HCT116 (cell line): ENCODE measurements around the gene UVRAG. TPM values are rescaled to one million over a fixed set of nuclear protein-coding genes. Genes with fewer than 3 reads are reported as not detected.

Experiments
- ATAC-seq: fragments of 200-7000 bp; cut with Tn5 transposase; 2 replicates; pipeline ENCODE4 v1.9.1; 2020; ENCODE audit warnings: mild to moderate bottlenecking, moderate library complexity
- BruUV-seq: library from RNA; stranded (reverse); fragments of 400-500 nt; replicated peaks from 2 replicates; lab custom pipeline; 2021; lab: Mats Ljungman, UMichigan
- CTCF ChIA-PET: fragments of 300-600 bp; sonication (Branson Sonifier 250); formaldehyde crosslinking; loops from one replicate; lab custom pipeline; 2021; ENCODE audit warnings: antibody characterized with exemption; lab: Charles Lee
- POLR2A ChIA-PET: fragments of 300-600, 350-600 bp; sonication (Branson Sonifier 250); formaldehyde crosslinking; loops from one replicate; lab custom pipeline; 2021; ENCODE audit warnings: antibody characterized with exemption; lab: Charles Lee
- RAD21 ChIA-PET, 2 experiments: fragments of 300-600 bp; sonication (Branson Sonifier 250); formaldehyde crosslinking; loops; one replicate each; lab custom pipeline; 2023; ENCODE audit warnings: low total read pairs in 2 of 2; ENCODE audit not compliant: uncharacterized antibody in 2 of 2, unreplicated experiment in 2 of 2, low non-redundant PET in 1 of 2; lab: Charles Lee
- DNase-seq: peaks from one replicate; pipeline ENCODE4 v3.0.0-alpha.2; 2010; ENCODE audit warnings: low read depth, low spot score
- H2AFZ ChIP-seq: fragments of 200-600 bp; shearing (Covaris generic), sonication (generic); 2 replicates; pipeline ENCODE4 v1.6.1; 2017; ENCODE audit warnings: low read depth, mixed run types, mixed read lengths, antibody characterized with exemption, low read length; ENCODE audit not compliant: poor library complexity, severe bottlenecking
- H3K27ac ChIP-seq: 2 replicates; pipeline ENCODE4 v1.5.1; 2012; ENCODE audit warnings: low read depth, low read length
- H3K27me3 ChIP-seq: fragments of 200-600 bp; sonication (generic); 2 replicates; pipeline ENCODE4 v1.6.1; 2016; ENCODE audit warnings: mixed run types, low read length, mixed read lengths; ENCODE audit not compliant: insufficient read depth
- H3K36me3 ChIP-seq, 2 experiments: fragments of 200-500 bp in 1 of 2; fragments of 200-600 bp in 1 of 2; sonication (Bioruptor generic) in 1 of 2; sonication (generic) in 1 of 2; 2 replicates each; pipeline versions ENCODE4 v1.5.1 to v1.6.1; 2014 to 2016; ENCODE audit warnings: low read length in 2 of 2, inconsistent platforms in 1 of 2, mixed read lengths in 1 of 2, mixed run types in 1 of 2; ENCODE audit not compliant: insufficient read depth in 2 of 2, control insufficient read depth in 1 of 2
- H3K4me1 ChIP-seq, 2 experiments: fragments of 200-600 bp in 1 of 2; sonication (generic) in 1 of 2; 2 replicates each; pipeline versions ENCODE4 v1.5.1 to v1.6.1; 2012 to 2017; ENCODE audit warnings: low read length in 2 of 2, inconsistent platforms in 1 of 2, mild to moderate bottlenecking in 1 of 2, mixed read lengths in 1 of 2, mixed run types in 1 of 2, moderate library complexity in 1 of 2; ENCODE audit not compliant: insufficient read depth in 2 of 2, control insufficient read depth in 1 of 2
- H3K4me2 ChIP-seq: fragments of 200-600 bp; sonication (generic); 2 replicates; pipeline ENCODE4 v1.6.1; 2017; ENCODE audit warnings: mixed run types, low read length, mixed read lengths
- H3K4me3 ChIP-seq, 2 experiments: fragments of 200-600 bp in 1 of 2; sonication (generic) in 1 of 2; replicated peaks in 1 of 2; 2 replicates each; pipeline ENCODE4 v1.5.1; 2011 to 2016; ENCODE audit warnings: low read length in 2 of 2, control low read depth in 1 of 2, low read depth in 1 of 2, mild to moderate bottlenecking in 1 of 2, mixed read lengths in 1 of 2, mixed run types in 1 of 2
- H3K79me2 ChIP-seq: fragments of 200-600 bp; sonication (generic); 2 replicates; pipeline ENCODE4 v1.6.1; 2017; ENCODE audit warnings: mild to moderate bottlenecking, mixed run types, low read length, moderate library complexity, mixed read lengths; ENCODE audit not compliant: insufficient read depth
- H3K9ac ChIP-seq: fragments of 200-600 bp; sonication (generic); 2 replicates; pipeline ENCODE4 v1.6.1; 2016; ENCODE audit warnings: low read length, mixed read lengths
- H3K9me2 ChIP-seq: fragments of 200-600 bp; sonication (generic), shearing (Covaris generic); 2 replicates; pipeline ENCODE4 v1.6.1; 2017; ENCODE audit warnings: mixed run types, mild to moderate bottlenecking, moderate library complexity; ENCODE audit not compliant: insufficient read depth
- H3K9me3 ChIP-seq, 2 experiments: fragments of 200-500 bp in 1 of 2; fragments of 200-600 bp in 1 of 2; sonication (Bioruptor generic) in 1 of 2; sonication (generic) in 1 of 2; 2 replicates each; pipeline ENCODE4 v1.6.1; 2014 to 2017; ENCODE audit warnings: low read length in 2 of 2, mixed read lengths in 2 of 2, inconsistent platforms in 1 of 2, low read depth in 1 of 2, mild to moderate bottlenecking in 1 of 2, mixed run types in 1 of 2, moderate library complexity in 1 of 2; ENCODE audit not compliant: control insufficient read depth in 1 of 2, insufficient read depth in 1 of 2
- H4K20me1 ChIP-seq: fragments of 200-600 bp; sonication (generic), shearing (Covaris generic); 2 replicates; pipeline ENCODE4 v1.6.1; 2017; ENCODE audit warnings: mixed run types, mild to moderate bottlenecking, moderate library complexity; ENCODE audit not compliant: insufficient read depth
- CBX3 ChIP-seq: IDR thresholded peaks from 2 replicates; pipeline ENCODE4 v1.6.1; 2012; ENCODE audit warnings: low read depth
- CEBPB ChIP-seq: IDR thresholded peaks from 2 replicates; pipeline ENCODE4 v1.6.1; 2012; ENCODE audit warnings: low read depth
- CTCF ChIP-seq, 3 experiments: fragments of 200-600 bp in 1 of 3; sonication (generic) in 1 of 3; IDR thresholded peaks in 2 of 3; conservative IDR thresholded peaks in 1 of 3; 2 replicates each; pipeline ENCODE4 v1.5.1; 2012 to 2017; ENCODE audit warnings: low read depth in 2 of 3, low read length in 2 of 3, antibody characterized with exemption in 1 of 3, borderline replicate concordance in 1 of 3, control low read depth in 1 of 3, mild to moderate bottlenecking in 1 of 3, mixed read lengths in 1 of 3, mixed run types in 1 of 3, moderate library complexity in 1 of 3; ENCODE audit not compliant: insufficient read depth in 1 of 3
- ELF1 ChIP-seq: IDR thresholded peaks from 2 replicates; pipeline ENCODE4 v1.6.1; 2012; ENCODE audit warnings: low read depth, borderline replicate concordance
- EZH2 ChIP-seq: fragments of 200-600 bp; sonication (generic); IDR thresholded peaks from 2 replicates; pipeline ENCODE4 v1.6.1; 2017; ENCODE audit warnings: antibody characterized with exemption, mixed run types
- EZH2phosphoT487 ChIP-seq: fragments of 200-600 bp; IDR thresholded peaks from 2 replicates; pipeline ENCODE4 v1.6.1; 2018; ENCODE audit warnings: antibody characterized with exemption, borderline replicate concordance
- FOSL1 ChIP-seq: IDR thresholded peaks from 2 replicates; pipeline ENCODE4 v1.6.1; 2012; ENCODE audit warnings: low read depth
- JUND ChIP-seq: IDR thresholded peaks from 2 replicates; pipeline ENCODE4 v1.6.1; 2012
- MAX ChIP-seq: IDR thresholded peaks from 2 replicates; pipeline ENCODE4 v1.6.1; 2012
- POLR2A ChIP-seq: IDR thresholded peaks from 2 replicates; pipeline ENCODE4 v1.7.0; 2011; ENCODE audit warnings: borderline replicate concordance; ENCODE audit not compliant: insufficient read depth, insufficient read length; ENCODE audit errors: extremely low read depth
- RAD21 ChIP-seq: IDR thresholded peaks from 2 replicates; pipeline ENCODE4 v1.6.1; 2012; ENCODE audit warnings: low read depth, mild to moderate bottlenecking
- SIN3A ChIP-seq: IDR thresholded peaks from 2 replicates; pipeline ENCODE4 v1.6.1; 2012; ENCODE audit warnings: low read depth
- SP1 ChIP-seq: IDR thresholded peaks from 2 replicates; pipeline ENCODE4 v1.6.1; 2012; ENCODE audit warnings: low read depth
- TCF7L2 ChIP-seq: IDR thresholded peaks from 2 replicates; pipeline ENCODE4 v1.7.0; 2011; ENCODE audit warnings: borderline replicate concordance, inconsistent platforms; ENCODE audit not compliant: insufficient read depth, insufficient read length; ENCODE audit errors: extremely low read depth
- YY1 ChIP-seq: IDR thresholded peaks from 2 replicates; pipeline ENCODE4 v1.6.1; 2011; ENCODE audit warnings: low read length, low read depth, moderate library complexity, mild to moderate bottlenecking; ENCODE audit not compliant: insufficient replicate concordance; ENCODE audit errors: extremely low read depth
- ZFX ChIP-seq: fragments of 450-650 bp; IDR thresholded peaks from 2 replicates; pipeline ENCODE4 v1.6.1; 2017
- ZNF274 ChIP-seq: fragments of 200-500 bp; sonication (Bioruptor generic); IDR thresholded peaks from 2 replicates; pipeline ENCODE4 v1.6.1; 2014; ENCODE audit warnings: mild to moderate bottlenecking, low read depth, low read length, inconsistent platforms
- intact Hi-C: fragments of 100-400 bp; cut with micrococcal nuclease; formaldehyde crosslinking; loops from 2 replicates; pipeline ENCODE4 v1.10.0; 2022
- total RNA-seq: library from RNA; stranded (reverse); gene quantifications from one replicate; pipeline ENCODE4 v1.2.1, GENCODE V29; 2021; ENCODE audit not compliant: unreplicated experiment
- TF ChIP-seq, protein P1 (sequence below): IDR thresholded peaks from 2 replicates; pipeline ENCODE4 v1.6.1; 2011; ENCODE audit warnings: mild to moderate bottlenecking, low read length, moderate library complexity; ENCODE audit not compliant: insufficient replicate concordance; ENCODE audit errors: extremely low read depth

The UVRAG gene
- total RNA-seq, 1 experiment from 2014 or later = 12.3 TPM

GRCh38 chr11:75823415-75823814 lies 8.4 kb downstream of the UVRAG start:
- no peaks in the 10 kb centered on the region for H3K4me1 ChIP-seq
- ATAC-seq (no peak), DNase-seq (no peak)
- no peak overlapping the region for H3K4me2 ChIP-seq
- H4K20me1 ChIP-seq = no peaks in the 10 kb centered on the region
- no peaks in the 10 kb centered on the region for H3K27me3 ChIP-seq
- no peak overlapping the region for H3K27ac ChIP-seq
- POLR2A ChIA-PET = no interaction called here
- no TSS peak for BruUV-seq
- H3K9me3 ChIP-seq = no peaks in the 10 kb centered on the region
- no peak overlapping the region for H3K9ac ChIP-seq
- peaks cover 13% of the 10 kb centered on the region for H3K79me2 ChIP-seq
- CTCF ChIA-PET = no interaction called here
- H3K9me2 ChIP-seq = no peaks in the 10 kb centered on the region
- intact Hi-C loops = no loop called here
- TF ChIP-seq CBX3 (no peak), EZH2 (no peak), SIN3A (no peak), ELF1 (no peak), SP1 (no peak), EZH2phosphoT487 (no peak), TCF7L2 (no peak), CEBPB (no peak), JUND (no peak), RAD21 (no peak), ZFX (no peak), POLR2A (no peak), ZNF274 (no peak), FOSL1 (no peak), YY1 (no peak), CTCF (IDR thresholded peaks at IDR 0.05 in 2 of 3, conservative IDR thresholded peaks at IDR 0.05 in 1 of 3; ENCODE audit: borderline replicate concordance in 1 of 3, insufficient read depth in 1 of 3, low read depth in 2 of 3, low read length in 2 of 3) (no peak), MAX (no peak)
- TF ChIP-seq, protein P1, sequence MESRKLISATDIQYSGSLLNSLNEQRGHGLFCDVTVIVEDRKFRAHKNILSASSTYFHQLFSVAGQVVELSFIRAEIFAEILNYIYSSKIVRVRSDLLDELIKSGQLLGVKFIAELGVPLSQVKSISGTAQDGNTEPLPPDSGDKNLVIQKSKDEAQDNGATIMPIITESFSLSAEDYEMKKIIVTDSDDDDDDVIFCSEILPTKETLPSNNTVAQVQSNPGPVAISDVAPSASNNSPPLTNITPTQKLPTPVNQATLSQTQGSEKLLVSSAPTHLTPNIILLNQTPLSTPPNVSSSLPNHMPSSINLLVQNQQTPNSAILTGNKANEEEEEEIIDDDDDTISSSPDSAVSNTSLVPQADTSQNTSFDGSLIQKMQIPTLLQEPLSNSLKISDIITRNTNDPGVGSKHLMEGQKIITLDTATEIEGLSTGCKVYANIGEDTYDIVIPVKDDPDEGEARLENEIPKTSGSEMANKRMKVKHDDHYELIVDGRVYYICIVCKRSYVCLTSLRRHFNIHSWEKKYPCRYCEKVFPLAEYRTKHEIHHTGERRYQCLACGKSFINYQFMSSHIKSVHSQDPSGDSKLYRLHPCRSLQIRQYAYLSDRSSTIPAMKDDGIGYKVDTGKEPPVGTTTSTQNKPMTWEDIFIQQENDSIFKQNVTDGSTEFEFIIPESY = no peak
- no peak overlapping the region for H2AFZ ChIP-seq
- RAD21 ChIA-PET = no interaction called here
- no peak overlapping the region for H3K4me3 ChIP-seq
- no peaks in the 10 kb centered on the region for H3K36me3 ChIP-seq
